Limb (tissue), 2 donors: ENCODE measurements around the gene SPTY2D1.

Experiments
- DNase-seq, 2 donors: peaks; one replicate each; pipeline ENCODE4 v3.0.0-alpha.2; 2016; ENCODE audit errors: extremely low spot score in 2 of 2

SPTY2D1 gene

DNA sequence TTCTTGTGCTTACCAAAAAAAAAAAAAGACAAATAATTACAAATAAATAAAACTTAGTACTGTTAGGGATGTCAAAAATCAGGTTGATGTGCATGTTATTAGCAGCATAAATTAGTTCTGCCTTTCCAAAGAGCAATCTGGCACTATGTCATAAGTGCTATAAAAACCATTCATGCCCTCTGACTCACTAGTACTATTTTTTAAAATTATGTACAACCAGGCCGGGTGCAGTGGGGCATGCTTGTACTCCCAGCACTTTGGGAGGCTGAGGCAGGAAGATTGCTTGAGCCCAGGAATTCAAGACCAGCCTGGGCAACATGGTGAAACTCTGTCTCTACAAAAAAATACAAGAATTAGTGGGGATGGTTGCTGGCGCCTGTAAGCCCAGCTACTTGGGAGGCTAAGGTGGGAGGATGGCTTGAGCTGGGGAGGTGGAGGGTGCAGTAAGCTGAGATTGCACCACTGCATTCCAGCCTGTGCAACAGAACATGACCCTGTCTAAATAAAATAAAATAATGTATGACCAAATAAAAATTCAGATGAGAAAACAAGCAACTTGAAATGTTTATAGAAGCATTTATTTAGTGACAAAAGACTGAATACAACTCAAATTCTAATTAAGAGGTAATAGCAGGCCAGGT, 70.9 kb downstream of the SPTY2D1 start:
- DNase-seq = no peak
